Measurements from ENCODE around the gene WSB2.
"Not testable (repeated sequence)": the region's sequence is repeated elsewhere in the genome, so short reads cannot be mapped to it uniquely, and the experiment has no call there.

The WSB2 gene

GRCh38 chr12:118022728-118023109 is 38.3 kb downstream of the WSB2 start:
- no peak for TF ChIP-seq CTCF (IDR thresholded peaks at IDR 0.05; ENCODE audit: low read depth, low read length)
- Histone ChIP-seq H3K27me3 (ENCODE audit: insufficient read depth, low read depth, severe bottlenecking) (no peaks in the 10 kb centered on the region), H3K4me3 (ENCODE audit: low read depth, low read length) (no peak overlapping the region), H3K27ac (no peak overlapping the region), H3K36me3 (peaks cover 92% of the 10 kb centered on the region), H3K9me3 (ENCODE audit: severe bottlenecking) (no peaks in the 10 kb centered on the region)
- DNase-seq: no peak

GRCh38 chr12:118022097-118022727 is 38.8 kb downstream of the WSB2 start:
- H3K27me3 ChIP-seq (ENCODE audit: insufficient read depth, low read depth, severe bottlenecking); H3K4me3 ChIP-seq (ENCODE audit: low read depth, low read length); H3K27ac ChIP-seq; H3K9me3 ChIP-seq (ENCODE audit: severe bottlenecking); DNase-seq: not testable (repeated sequence)
- H3K36me3 ChIP-seq: peaks cover 90% of the 10 kb centered on the region

- Histone ChIP-seq H3K36me3 (peaks cover 73% of the 10 kb centered on the region), H3K9me3 (ENCODE audit: severe bottlenecking) (no peaks in the 10 kb centered on the region), H3K27ac (no peak overlapping the region), H3K27me3 (ENCODE audit: insufficient read depth, low read depth, severe bottlenecking) (no peaks in the 10 kb centered on the region), H3K4me3 (ENCODE audit: low read depth, low read length) (no peak overlapping the region)
- no peak for DNase-seq
- TF ChIP-seq CTCF (IDR thresholded peaks at IDR 0.05; ENCODE audit: low read depth, low read length): no peak
Observed at GRCh38 chr12:118020036-118020435, 40.9 kb downstream of the WSB2 start.

GRCh38 chr12:118017926-118018325 is 43.1 kb downstream of the WSB2 start:
- no peak for DNase-seq
- Histone ChIP-seq H3K4me3 (ENCODE audit: low read depth, low read length) (no peak overlapping the region), H3K36me3 (peaks cover 57% of the 10 kb centered on the region), H3K27me3 (ENCODE audit: insufficient read depth, low read depth, severe bottlenecking) (no peaks in the 10 kb centered on the region), H3K27ac (no peak overlapping the region), H3K9me3 (ENCODE audit: severe bottlenecking) (no peaks in the 10 kb centered on the region)
- TF ChIP-seq CTCF (IDR thresholded peaks at IDR 0.05; ENCODE audit: low read depth, low read length): no peak

GRCh38 chr12:118016424-118017264 is 44.3 kb downstream of the WSB2 start, which contains the start of gene RFC5:
Gene RFC5, plus strand, starts transcription at chr12:118016703. Its CDS starts 125 bp downstream, at chr12:118016828.
- Histone ChIP-seq H3K9me3 (ENCODE audit: severe bottlenecking) (no peaks in the 10 kb centered on the region), H3K27ac (peak within 1 kb of the TSS; percentile 90)

More at GRCh38 chr12:118016424-118017264, 44.3 kb downstream of the WSB2 start, which contains the start of gene RFC5:
- DNase-seq: peak; percentile 99
- Histone ChIP-seq H3K36me3 (peaks cover 46% of the 10 kb centered on the region), H3K27me3 (ENCODE audit: insufficient read depth, low read depth, severe bottlenecking) (no peaks in the 10 kb centered on the region), H3K4me3 (ENCODE audit: low read depth, low read length) (peak within 1 kb of the TSS; percentile 76)
- TF ChIP-seq CTCF (IDR thresholded peaks at IDR 0.05; ENCODE audit: low read depth, low read length): no peak

Data from WERI-Rb-1 (cell line).